ENCODE data around the gene PTGFRN.

The PTGFRN gene

DNA sequence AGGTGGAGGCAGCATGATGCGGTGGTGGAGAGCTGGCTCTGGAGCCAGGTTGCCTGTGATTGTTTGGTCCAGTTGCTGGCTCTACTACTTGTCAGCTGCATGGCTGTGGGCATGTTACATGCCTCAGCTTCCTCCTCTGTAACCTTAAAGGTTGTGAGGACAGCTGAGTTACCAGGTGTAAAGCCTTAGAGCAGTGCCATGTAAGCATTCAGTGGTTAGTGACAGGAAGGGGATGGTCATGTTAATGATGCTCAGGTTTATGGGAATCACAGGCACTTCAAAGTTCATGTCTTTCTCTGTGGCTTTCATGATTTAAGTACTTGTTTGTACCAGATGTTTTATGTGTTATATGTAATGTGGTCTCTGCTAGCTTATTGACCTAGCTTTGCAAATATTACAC lies 32.6 kb downstream of the PTGFRN start:
- no peak for DNase-seq (ENCODE audit: low read depth)
- no peak for TF ChIP-seq CTCF (IDR thresholded peaks at IDR 0.05; ENCODE audit: low read depth, low read length, missing control alignments)
- H3K4me3 ChIP-seq (ENCODE audit: low read depth, low read length): no peak overlapping the region
- in situ Hi-C loops (cut with HindIII; ENCODE audit: low sequenced_read_pairs): no loop called here

- in situ Hi-C loops (cut with HindIII; ENCODE audit: low sequenced_read_pairs): no loop called here
- TF ChIP-seq CTCF (IDR thresholded peaks at IDR 0.05; ENCODE audit: low read depth, low read length, missing control alignments): no peak
- DNase-seq (ENCODE audit: low read depth): no peak
- H3K4me3 ChIP-seq (ENCODE audit: low read depth, low read length): no peak overlapping the region
Observed at GRCh38 chr1:116943438-116943837, 33.7 kb downstream of the PTGFRN start.

DNA sequence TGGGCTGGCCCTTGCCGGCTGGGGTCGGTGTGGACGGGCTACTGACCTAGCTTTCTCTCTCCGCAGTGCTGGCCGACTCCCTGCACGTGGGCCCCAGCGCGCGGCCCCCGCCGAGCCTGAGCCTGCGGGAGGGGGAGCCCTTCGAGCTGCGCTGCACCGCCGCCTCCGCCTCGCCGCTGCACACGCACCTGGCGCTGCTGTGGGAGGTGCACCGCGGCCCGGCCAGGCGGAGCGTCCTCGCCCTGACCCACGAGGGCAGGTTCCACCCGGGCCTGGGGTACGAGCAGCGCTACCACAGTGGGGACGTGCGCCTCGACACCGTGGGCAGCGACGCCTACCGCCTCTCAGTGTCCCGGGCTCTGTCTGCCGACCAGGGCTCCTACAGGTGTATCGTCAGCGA lies 34.9 kb downstream of the PTGFRN start:
- no peak overlapping the region for H3K4me3 ChIP-seq (ENCODE audit: low read depth, low read length)
- no peak for TF ChIP-seq CTCF (IDR thresholded peaks at IDR 0.05; ENCODE audit: low read depth, low read length, missing control alignments)
- in situ Hi-C loops (cut with HindIII; ENCODE audit: low sequenced_read_pairs): no loop called here
- no peak for DNase-seq (ENCODE audit: low read depth)

GRCh38 chr1:116945421-116945820 lies 35.7 kb downstream of the PTGFRN start:
- in situ Hi-C loops (cut with HindIII; ENCODE audit: low sequenced_read_pairs): no loop called here
- no peak for DNase-seq (ENCODE audit: low read depth)
- H3K4me3 ChIP-seq (ENCODE audit: low read depth, low read length): no peak overlapping the region
- TF ChIP-seq CTCF (IDR thresholded peaks at IDR 0.05; ENCODE audit: low read depth, low read length, missing control alignments): no peak

DNA sequence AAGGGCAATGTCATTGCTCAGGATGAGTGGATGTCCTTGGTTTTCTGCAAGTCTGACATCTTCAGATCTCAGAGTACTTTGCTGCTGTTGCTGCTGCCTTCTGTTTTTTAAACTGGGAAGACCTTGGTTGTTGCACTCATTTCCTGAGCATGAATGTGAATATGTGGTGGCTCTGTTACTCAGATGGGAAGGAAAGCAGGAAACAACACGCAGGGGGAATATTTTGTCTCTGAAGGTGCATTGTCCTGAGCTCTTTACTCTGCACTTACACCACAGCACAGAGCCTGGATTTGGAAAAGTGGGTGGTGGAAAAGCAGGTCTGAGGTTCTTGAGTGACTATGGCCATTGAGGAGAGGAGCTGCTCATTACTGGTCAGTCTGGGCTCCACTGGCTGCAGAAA lies 36.3 kb downstream of the PTGFRN start:
- in situ Hi-C loops (cut with HindIII; ENCODE audit: low sequenced_read_pairs): no loop called here
- H3K4me3 ChIP-seq (ENCODE audit: low read depth, low read length): no peak overlapping the region
- DNase-seq (ENCODE audit: low read depth): no peak
- no peak for TF ChIP-seq CTCF (IDR thresholded peaks at IDR 0.05; ENCODE audit: low read depth, low read length, missing control alignments)

- no peak for TF ChIP-seq CTCF (IDR thresholded peaks at IDR 0.05; ENCODE audit: low read depth, low read length, missing control alignments)
- DNase-seq (ENCODE audit: low read depth): no peak
- H3K4me3 ChIP-seq (ENCODE audit: low read depth, low read length): no peak overlapping the region
- in situ Hi-C loops (cut with HindIII; ENCODE audit: low sequenced_read_pairs): no loop called here
Observed at GRCh38 chr1:116947092-116947860, 37.6 kb downstream of the PTGFRN start.

Data from astrocyte of the cerebellum (primary cell).